ENCODE results near the gene JAKMIP1.

JAKMIP1 gene

DNA sequence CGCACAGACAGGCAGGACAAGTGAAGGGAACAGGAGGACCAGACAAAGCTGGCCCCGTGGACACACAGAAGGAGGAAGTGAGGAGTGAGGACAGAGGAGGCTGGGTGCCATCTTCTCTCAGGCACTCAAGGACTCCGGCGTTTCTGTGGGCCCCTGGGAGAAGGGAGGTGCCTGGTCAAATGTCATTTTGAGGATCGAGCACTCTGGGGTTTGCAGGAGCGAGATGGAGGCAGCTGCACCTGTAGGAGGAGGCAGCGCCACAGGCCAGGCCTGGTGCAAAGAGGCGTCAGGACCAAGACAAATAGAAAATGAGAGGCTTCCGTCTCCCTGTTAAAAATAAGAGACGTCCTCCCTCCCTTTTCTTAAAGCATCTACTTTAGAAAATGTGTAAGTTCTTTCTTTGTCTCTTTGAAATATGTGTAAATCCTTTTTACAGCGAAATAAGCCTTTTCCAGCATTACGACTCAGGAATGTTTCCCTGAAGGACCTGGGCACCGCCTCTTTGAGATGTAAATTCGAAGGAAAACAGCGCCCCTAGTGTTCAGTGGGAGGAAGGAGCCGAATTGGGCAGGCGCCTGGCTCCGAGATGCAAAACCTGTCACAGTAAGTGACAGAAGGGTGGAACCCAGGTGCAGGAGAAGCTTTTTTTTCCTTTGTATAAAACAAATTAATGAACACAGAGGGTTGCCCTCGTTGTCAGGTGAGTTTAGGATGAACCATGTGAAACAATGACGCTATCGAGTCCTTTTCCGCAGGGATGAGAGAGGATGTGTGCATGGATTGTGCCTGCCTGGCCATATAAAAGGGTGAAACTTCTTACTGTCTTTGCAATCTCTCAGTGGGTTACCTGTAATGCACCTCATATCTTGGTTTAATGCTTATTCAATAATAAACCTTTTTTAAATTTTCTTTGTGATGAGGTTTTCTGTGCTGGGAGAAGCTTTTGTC lies 180.8 kb downstream of the JAKMIP1 start:
- H3K9me3 ChIP-seq (ENCODE audit: control insufficient read depth, insufficient read depth, low read depth, low read length): no peaks in the 10 kb centered on the region
- no peak overlapping the region for H3K9ac ChIP-seq (ENCODE audit: low read length)
- H3K27ac ChIP-seq (ENCODE audit: low read depth, low read length): no peak overlapping the region
- no peaks in the 10 kb centered on the region for H3K36me3 ChIP-seq (ENCODE audit: control insufficient read depth, insufficient read depth, low read length)
- H3K27me3 ChIP-seq (ENCODE audit: control insufficient read depth, insufficient read depth, low read length): no peaks in the 10 kb centered on the region; the same call in 1 of the 2 replicates
- H3K4me3 ChIP-seq (ENCODE audit: low read depth, low read length): no peak overlapping the region
- peaks cover 7% of the 10 kb centered on the region for H3K4me1 ChIP-seq (ENCODE audit: control insufficient read depth, insufficient read depth, low read length)

- H3K9me3 ChIP-seq (ENCODE audit: control insufficient read depth, insufficient read depth, low read depth, low read length): no peaks in the 10 kb centered on the region
Measured at GRCh38 chr4:6018331-6018730, 182.0 kb downstream of the JAKMIP1 start, which contains the start of gene C4orf50. Gene C4orf50, minus strand, starts transcription at chr4:6018431.

DNA sequence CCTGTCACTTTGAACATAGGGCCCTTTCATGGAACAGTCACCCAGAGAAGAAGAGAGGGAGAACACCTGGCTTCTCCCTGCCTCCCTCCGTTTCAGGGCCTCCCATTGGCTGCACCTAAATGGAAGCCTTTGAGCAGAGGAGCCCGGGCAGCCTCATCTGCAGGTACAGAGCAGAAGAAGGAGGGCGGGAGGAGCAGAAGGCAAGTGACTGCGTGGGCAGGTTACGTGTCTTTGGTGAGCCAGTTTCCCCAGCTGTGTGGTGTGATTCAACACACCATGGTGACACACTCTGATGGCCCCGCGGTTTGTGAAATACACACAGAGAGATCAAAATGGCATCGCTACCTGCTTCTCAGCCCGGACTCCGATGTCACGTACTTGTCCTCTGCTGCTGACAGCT lies 182.5 kb downstream of the JAKMIP1 start:
- Histone ChIP-seq H3K36me3 (ENCODE audit: control insufficient read depth, insufficient read depth, low read length) (no peaks in the 10 kb centered on the region), H3K9me3 (ENCODE audit: control insufficient read depth, insufficient read depth, low read depth, low read length) (no peaks in the 10 kb centered on the region), H3K9ac (ENCODE audit: low read length) (no peak overlapping the region), H3K4me1 (ENCODE audit: control insufficient read depth, insufficient read depth, low read length) (peaks cover 7% of the 10 kb centered on the region), H3K4me3 (ENCODE audit: low read depth, low read length) (no peak overlapping the region), H3K27ac (ENCODE audit: low read depth, low read length) (no peak overlapping the region), H3K27me3 (ENCODE audit: control insufficient read depth, insufficient read depth, low read length) (no peaks in the 10 kb centered on the region; the same call in 1 of the 2 replicates)

More at GRCh38 chr4:6018331-6018730, 182.0 kb downstream of the JAKMIP1 start, which contains the start of gene C4orf50:
- no peak within 1 kb of the TSS for H3K4me3 ChIP-seq (ENCODE audit: low read depth, low read length)
- no peaks in the 10 kb centered on the region for H3K36me3 ChIP-seq (ENCODE audit: control insufficient read depth, insufficient read depth, low read length)
- peaks cover 7% of the 10 kb centered on the region for H3K4me1 ChIP-seq (ENCODE audit: control insufficient read depth, insufficient read depth, low read length)
- H3K9ac ChIP-seq (ENCODE audit: low read length): no peak within 1 kb of the TSS
- H3K27me3 ChIP-seq (ENCODE audit: control insufficient read depth, insufficient read depth, low read length): no peaks in the 10 kb centered on the region; the same call in 1 of the 2 replicates
- no peak within 1 kb of the TSS for H3K27ac ChIP-seq (ENCODE audit: low read depth, low read length)

- Histone ChIP-seq H3K27me3 (ENCODE audit: control insufficient read depth, insufficient read depth, low read length) (no peaks in the 10 kb centered on the region; the same call in 1 of the 2 replicates), H3K27ac (ENCODE audit: low read depth, low read length) (no peak overlapping the region), H3K4me1 (ENCODE audit: control insufficient read depth, insufficient read depth, low read length) (peaks cover 7% of the 10 kb centered on the region), H3K9ac (ENCODE audit: low read length) (no peak overlapping the region), H3K4me3 (ENCODE audit: low read depth, low read length) (no peak overlapping the region), H3K9me3 (ENCODE audit: control insufficient read depth, insufficient read depth, low read depth, low read length) (no peaks in the 10 kb centered on the region), H3K36me3 (ENCODE audit: control insufficient read depth, insufficient read depth, low read length) (no peaks in the 10 kb centered on the region)
Measured at GRCh38 chr4:6017030-6017429, 183.3 kb downstream of the JAKMIP1 start.

DNA sequence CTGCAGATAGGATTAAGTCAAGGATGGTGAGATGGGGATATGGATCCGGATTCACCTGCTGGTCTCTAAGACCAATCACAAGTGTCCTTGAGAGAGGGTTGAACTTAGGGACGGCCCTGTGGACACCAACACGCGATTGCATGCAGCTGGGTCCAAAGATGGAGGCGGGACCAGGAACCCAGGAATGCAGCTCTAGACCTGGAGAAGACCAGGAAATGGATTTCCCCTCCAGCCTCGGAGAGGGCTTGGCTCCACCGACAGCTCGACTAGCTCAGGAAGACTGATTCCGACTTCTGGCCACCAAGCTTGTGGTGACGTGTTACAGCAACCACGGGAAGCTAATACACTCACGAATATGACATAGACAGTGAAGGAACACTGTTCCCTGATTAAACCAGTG lies 186.8 kb downstream of the JAKMIP1 start:
- Histone ChIP-seq H3K36me3 (ENCODE audit: control insufficient read depth, insufficient read depth, low read length) (no peaks in the 10 kb centered on the region), H3K27me3 (ENCODE audit: control insufficient read depth, insufficient read depth, low read length) (peaks cover 20% of the 10 kb centered on the region), H3K4me1 (ENCODE audit: control insufficient read depth, insufficient read depth, low read length) (0 out of 2 replicates have a peak, but pooled peaks cover 2% of the 10 kb centered on the region), H3K4me3 (ENCODE audit: low read depth, low read length) (no peak overlapping the region), H3K27ac (ENCODE audit: low read depth, low read length) (no peak overlapping the region), H3K9ac (ENCODE audit: low read length) (no peak overlapping the region), H3K9me3 (ENCODE audit: control insufficient read depth, insufficient read depth, low read depth, low read length) (no peaks in the 10 kb centered on the region)

- Histone ChIP-seq H3K4me3 (ENCODE audit: low read depth, low read length) (no peak overlapping the region), H3K27ac (ENCODE audit: low read depth, low read length) (no peak overlapping the region), H3K27me3 (ENCODE audit: control insufficient read depth, insufficient read depth, low read length) (peaks cover 34% of the 10 kb centered on the region), H3K9ac (ENCODE audit: low read length) (no peak overlapping the region), H3K9me3 (ENCODE audit: control insufficient read depth, insufficient read depth, low read depth, low read length) (no peaks in the 10 kb centered on the region), H3K4me1 (ENCODE audit: control insufficient read depth, insufficient read depth, low read length) (0 out of 2 replicates have a peak, but pooled peaks cover 5% of the 10 kb centered on the region), H3K36me3 (ENCODE audit: control insufficient read depth, insufficient read depth, low read length) (no peaks in the 10 kb centered on the region)
Measured at GRCh38 chr4:6012200-6012599, 188.1 kb downstream of the JAKMIP1 start.

- Histone ChIP-seq H3K27ac (ENCODE audit: low read depth, low read length) (no peak overlapping the region), H3K27me3 (ENCODE audit: control insufficient read depth, insufficient read depth, low read length) (peaks cover 39% of the 10 kb centered on the region), H3K4me1 (ENCODE audit: control insufficient read depth, insufficient read depth, low read length) (0 out of 2 replicates have a peak, but pooled peaks cover 5% of the 10 kb centered on the region), H3K9ac (ENCODE audit: low read length) (no peak overlapping the region), H3K36me3 (ENCODE audit: control insufficient read depth, insufficient read depth, low read length) (no peaks in the 10 kb centered on the region), H3K4me3 (ENCODE audit: low read depth, low read length) (no peak overlapping the region), H3K9me3 (ENCODE audit: control insufficient read depth, insufficient read depth, low read depth, low read length) (no peaks in the 10 kb centered on the region)
Measured at GRCh38 chr4:6011686-6012085, 188.7 kb downstream of the JAKMIP1 start.

DNA sequence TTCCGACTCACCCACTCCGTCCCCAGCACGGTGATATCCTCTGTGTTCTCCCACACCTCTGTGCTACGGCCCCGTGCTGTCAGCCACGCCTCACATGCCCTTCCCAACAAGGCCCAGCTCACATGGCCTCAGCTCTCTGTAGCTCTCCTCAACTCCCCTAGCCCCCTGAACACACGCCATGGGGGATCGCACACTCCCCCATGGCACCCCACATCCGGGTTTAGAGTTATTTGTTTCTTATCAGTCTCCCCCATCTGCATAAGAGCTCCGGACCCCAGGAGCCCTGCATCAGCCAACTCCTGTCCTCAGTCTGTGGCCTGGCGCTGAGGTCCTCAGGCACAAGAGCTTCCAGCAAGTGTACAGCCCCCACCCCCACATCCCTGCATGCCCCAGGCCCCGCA lies 189.1 kb downstream of the JAKMIP1 start:
- Histone ChIP-seq H3K27ac (ENCODE audit: low read depth, low read length) (no peak overlapping the region), H3K4me3 (ENCODE audit: low read depth, low read length) (no peak overlapping the region), H3K4me1 (ENCODE audit: control insufficient read depth, insufficient read depth, low read length) (0 out of 2 replicates have a peak, but pooled peaks cover 5% of the 10 kb centered on the region), H3K27me3 (ENCODE audit: control insufficient read depth, insufficient read depth, low read length) (peaks cover 43% of the 10 kb centered on the region), H3K9ac (ENCODE audit: low read length) (no peak overlapping the region), H3K36me3 (ENCODE audit: control insufficient read depth, insufficient read depth, low read length) (no peaks in the 10 kb centered on the region), H3K9me3 (ENCODE audit: control insufficient read depth, insufficient read depth, low read depth, low read length) (no peaks in the 10 kb centered on the region)

- Histone ChIP-seq H3K4me3 (ENCODE audit: low read depth, low read length) (no peak overlapping the region), H3K4me1 (ENCODE audit: control insufficient read depth, insufficient read depth, low read length) (0 out of 2 replicates have a peak, but pooled peaks cover 5% of the 10 kb centered on the region), H3K9ac (ENCODE audit: low read length) (no peak overlapping the region), H3K27me3 (ENCODE audit: control insufficient read depth, insufficient read depth, low read length) (peaks cover 47% of the 10 kb centered on the region), H3K36me3 (ENCODE audit: control insufficient read depth, insufficient read depth, low read length) (no peaks in the 10 kb centered on the region), H3K27ac (ENCODE audit: low read depth, low read length) (no peak overlapping the region), H3K9me3 (ENCODE audit: control insufficient read depth, insufficient read depth, low read depth, low read length) (no peaks in the 10 kb centered on the region)
Measured at GRCh38 chr4:6010789-6011188, 189.6 kb downstream of the JAKMIP1 start.

DNA sequence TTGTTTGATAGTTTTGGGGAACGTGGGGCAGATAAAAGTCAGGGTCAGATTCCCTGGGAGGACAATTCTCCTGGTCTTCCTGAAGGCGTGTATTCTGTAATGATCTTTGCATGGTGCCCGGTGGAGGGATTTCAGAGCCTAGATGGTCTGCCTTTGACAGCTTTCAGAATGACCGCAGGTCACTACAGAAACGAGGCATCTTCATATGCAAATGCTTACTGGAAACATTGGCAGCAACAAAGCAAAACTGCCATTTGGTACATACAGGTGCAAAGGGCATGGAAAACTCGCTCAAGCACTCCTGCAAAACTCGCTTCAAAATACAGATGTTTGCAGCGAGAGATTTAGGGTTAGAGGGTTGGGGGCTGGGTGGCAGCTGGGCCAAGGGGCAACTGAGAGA lies 190.9 kb downstream of the JAKMIP1 start:
- no peak overlapping the region for H3K27ac ChIP-seq (ENCODE audit: low read depth, low read length)
- H3K9ac ChIP-seq (ENCODE audit: low read length): no peak overlapping the region
- H3K4me3 ChIP-seq (ENCODE audit: low read depth, low read length): no peak overlapping the region
- no peaks in the 10 kb centered on the region for H3K9me3 ChIP-seq (ENCODE audit: control insufficient read depth, insufficient read depth, low read depth, low read length)
- H3K36me3 ChIP-seq (ENCODE audit: control insufficient read depth, insufficient read depth, low read length): no peaks in the 10 kb centered on the region
- peaks cover 52% of the 10 kb centered on the region for H3K27me3 ChIP-seq (ENCODE audit: control insufficient read depth, insufficient read depth, low read length)
- H3K4me1 ChIP-seq (ENCODE audit: control insufficient read depth, insufficient read depth, low read length): 0 out of 2 replicates have a peak, but pooled peaks cover 5% of the 10 kb centered on the region

DNA sequence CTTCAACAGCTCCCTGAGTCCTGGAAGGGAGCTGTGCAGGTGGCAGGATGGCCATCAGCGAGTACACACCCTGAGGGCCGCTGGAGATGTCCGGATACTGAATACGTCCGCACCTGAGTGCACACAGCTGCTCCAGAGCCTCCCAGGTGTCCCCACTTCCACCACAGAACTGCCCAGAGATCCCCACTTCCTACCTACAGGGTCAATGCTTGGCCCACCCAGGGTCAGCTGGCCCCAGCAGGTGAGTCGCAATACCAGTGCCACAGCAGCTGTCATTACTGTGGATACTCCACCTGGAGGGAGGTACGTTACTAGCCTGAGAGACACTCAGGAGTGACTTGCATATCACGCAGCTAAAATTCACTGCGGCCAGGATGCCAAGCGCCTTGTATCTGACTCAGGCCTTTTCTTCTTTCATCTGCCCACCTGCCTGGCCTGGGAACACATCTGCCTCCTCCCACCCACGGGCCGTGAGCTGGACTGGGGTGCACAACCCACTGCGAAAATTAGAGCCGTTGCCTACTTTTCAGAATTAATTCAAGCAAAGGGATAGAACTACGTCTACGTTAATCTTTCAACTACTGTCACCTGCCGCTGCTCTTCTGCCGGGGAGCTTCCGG lies 191.5 kb downstream of the JAKMIP1 start:
- H3K4me1 ChIP-seq (ENCODE audit: control insufficient read depth, insufficient read depth, low read length): 0 out of 2 replicates have a peak, but pooled peaks cover 5% of the 10 kb centered on the region
- no peak overlapping the region for H3K27ac ChIP-seq (ENCODE audit: low read depth, low read length)
- no peak overlapping the region for H3K4me3 ChIP-seq (ENCODE audit: low read depth, low read length)
- no peak overlapping the region for H3K9ac ChIP-seq (ENCODE audit: low read length)
- H3K9me3 ChIP-seq (ENCODE audit: control insufficient read depth, insufficient read depth, low read depth, low read length): peaks cover 4% of the 10 kb centered on the region; the same call in 1 of the 2 replicates
- no peaks in the 10 kb centered on the region for H3K36me3 ChIP-seq (ENCODE audit: control insufficient read depth, insufficient read depth, low read length)
- H3K27me3 ChIP-seq (ENCODE audit: control insufficient read depth, insufficient read depth, low read length): peaks cover 52% of the 10 kb centered on the region
